Measurements from ENCODE around the gene CEP170.

GRCh38 chr1:243292117-243292516 lies 37.0 kb upstream of the CEP170 start:
- TF ChIP-seq CTCF (IDR thresholded peaks at IDR 0.05) = no peak
- no peak for TF ChIP-seq POLR2A (IDR thresholded peaks at IDR 0.05)
- TF ChIP-seq POLR2AphosphoS5 (IDR thresholded peaks at IDR 0.05; ENCODE audit: insufficient read depth in 1 of 2, low read depth in 1 of 2) = no peak
